Neural progenitor cell (in vitro differentiated cells): Measurements from ENCODE around the gene FHAD1.

Source experiments
- CTCF ChIP-seq: fragments of 200-600 bp; sonication (generic); IDR thresholded peaks from 2 replicates; pipeline ENCODE4 v1.5.1; 2017; ENCODE audit warnings: antibody characterized with exemption, mild to moderate bottlenecking
- EZH2phosphoT487 ChIP-seq: fragments of 200-600 bp; sonication (generic); IDR thresholded peaks from 2 replicates; pipeline ENCODE4 v1.6.1; 2017; ENCODE audit warnings: antibody characterized with exemption

- TF ChIP-seq CTCF (no peak), EZH2phosphoT487 (no peak)
These were observed 32.5 kb upstream of the FHAD1 start for GRCh38 chr1:15214527-15214926.
